Activated naive CD8-positive, alpha-beta T cell treated with anti-CD3 and anti-CD28 coated beads, Interleukin-2, amount 50 U/mL, for 24 hours (primary cell): ENCODE measurements around the gene ANKH.
A peak's percentile ranks its signal among the peaks of the same experiment; 100 is the strongest.

ENCODE experiments used
- ATAC-seq: fragments of 150-1000 bp; cut with Tn5 transposase; one replicate; pipeline ENCODE4 v1.10.0; 2021
- DNase-seq: peaks from one replicate; pipeline ENCODE4 v3.0.0; 2021
- H3K27ac Mint-ChIP-seq: one replicate; pipeline ENCODE4 v1.8.0; 2021; ENCODE audit warnings: mild to moderate bottlenecking, mixed read lengths
- H3K27me3 Mint-ChIP-seq: one replicate; pipeline ENCODE4 v1.8.0; 2021; ENCODE audit warnings: mixed read lengths
- H3K36me3 Mint-ChIP-seq: one replicate; pipeline ENCODE4 v1.8.0; 2021; ENCODE audit warnings: low read depth, mixed read lengths
- H3K4me1 Mint-ChIP-seq: one replicate; pipeline ENCODE4 v1.8.0; 2021; ENCODE audit warnings: mixed read lengths
- H3K4me3 Mint-ChIP-seq: one replicate; pipeline ENCODE4 v1.8.0; 2021; ENCODE audit warnings: mild to moderate bottlenecking, moderate library complexity, mixed read lengths
- H3K9me3 Mint-ChIP-seq: one replicate; pipeline ENCODE4 v1.8.0; 2021; ENCODE audit warnings: mixed read lengths

The ANKH gene

DNA sequence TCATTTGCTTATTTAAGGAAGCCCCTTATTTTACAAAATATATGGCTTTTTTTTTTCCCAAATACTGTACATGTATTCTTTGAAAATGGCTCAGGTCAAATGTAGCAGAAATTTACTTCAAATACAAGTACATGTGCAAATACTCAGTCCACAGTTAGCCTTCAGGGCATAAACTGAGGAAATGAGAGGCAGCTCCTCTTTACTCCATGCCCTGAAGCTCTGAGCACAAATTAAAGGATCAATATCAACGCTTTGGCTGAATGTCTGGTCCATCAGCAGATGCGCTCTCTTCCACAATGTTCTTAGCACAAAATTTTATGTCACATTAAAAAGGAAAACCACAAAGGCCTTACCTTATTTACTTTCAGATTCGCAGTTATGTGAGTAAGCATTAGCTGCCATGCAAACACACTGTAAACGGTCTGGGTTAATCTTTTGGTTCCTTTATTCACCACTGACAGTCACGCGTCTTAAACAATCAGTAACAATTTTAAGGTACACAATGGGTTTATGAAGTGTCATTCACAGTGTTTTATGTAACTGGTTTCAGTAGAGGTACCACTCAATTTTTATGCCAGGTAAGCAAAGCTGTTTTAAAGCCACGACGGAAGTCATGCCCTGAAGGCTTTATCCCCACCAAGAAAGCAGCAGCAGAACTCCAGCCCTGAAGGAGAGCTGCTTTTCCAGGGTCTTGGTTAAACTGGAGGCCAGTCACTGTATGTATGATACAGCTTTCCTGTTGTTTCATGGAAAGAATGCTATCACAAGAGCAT is 103.7 kb downstream of the ANKH start:
- no peak for ATAC-seq
- no peak for DNase-seq
- no peak overlapping the region for H3K4me3 Mint-ChIP-seq
- no peaks in the 10 kb centered on the region for H3K9me3 Mint-ChIP-seq
- no peaks in the 10 kb centered on the region for H3K27me3 Mint-ChIP-seq
- H3K36me3 Mint-ChIP-seq = peaks cover 24% of the 10 kb centered on the region
- peaks cover 8% of the 10 kb centered on the region for H3K4me1 Mint-ChIP-seq
- H3K27ac Mint-ChIP-seq = no peak overlapping the region

DNA sequence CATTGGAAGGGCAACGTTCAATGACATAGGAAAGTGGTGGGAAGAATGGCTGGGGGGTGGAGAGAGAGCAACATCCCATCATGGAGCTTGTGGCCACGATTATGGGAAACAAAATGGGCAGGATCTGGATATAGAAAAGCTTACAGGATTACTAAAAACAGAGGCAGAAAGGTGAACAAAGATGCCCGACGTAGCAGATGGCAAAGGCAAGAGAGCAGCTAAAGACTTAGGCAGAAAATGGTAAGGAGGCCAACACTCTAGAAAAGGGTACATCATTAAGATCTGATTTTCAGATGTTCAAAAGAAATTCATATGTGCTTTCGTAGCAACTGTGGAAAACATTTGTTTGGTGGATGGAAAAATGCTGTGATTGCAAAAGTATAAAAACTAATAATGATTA is 104.5 kb downstream of the ANKH start:
- H3K4me1 Mint-ChIP-seq = peaks cover 8% of the 10 kb centered on the region
- H3K27ac Mint-ChIP-seq = no peak overlapping the region
- DNase-seq = no peak
- no peaks in the 10 kb centered on the region for H3K27me3 Mint-ChIP-seq
- peaks cover 22% of the 10 kb centered on the region for H3K36me3 Mint-ChIP-seq
- ATAC-seq = no peak
- H3K4me3 Mint-ChIP-seq = no peak overlapping the region
- no peaks in the 10 kb centered on the region for H3K9me3 Mint-ChIP-seq

DNA sequence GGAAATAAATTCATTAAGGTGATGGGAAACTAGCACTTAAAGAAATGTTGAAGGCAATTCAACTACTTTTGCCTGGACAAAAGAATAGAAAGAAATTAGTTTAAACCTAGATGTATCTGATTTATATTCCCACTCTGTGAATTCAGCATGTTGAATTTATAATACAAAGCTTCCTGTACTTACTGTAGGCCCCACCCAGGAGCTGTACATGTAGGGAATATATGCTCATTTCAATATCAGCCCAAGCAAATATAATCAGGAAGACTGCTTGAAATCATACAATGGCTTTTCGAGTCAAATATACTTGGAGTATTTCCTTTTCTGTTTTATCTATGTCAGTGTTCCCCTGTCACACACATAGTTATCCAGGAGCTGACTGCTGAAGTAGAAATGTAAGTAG is 105.0 kb downstream of the ANKH start:
- H3K9me3 Mint-ChIP-seq = no peaks in the 10 kb centered on the region
- no peak overlapping the region for H3K4me3 Mint-ChIP-seq
- DNase-seq = no peak
- ATAC-seq = no peak
- H3K36me3 Mint-ChIP-seq = peaks cover 22% of the 10 kb centered on the region
- no peak overlapping the region for H3K27ac Mint-ChIP-seq
- peaks cover 8% of the 10 kb centered on the region for H3K4me1 Mint-ChIP-seq
- H3K27me3 Mint-ChIP-seq = no peaks in the 10 kb centered on the region

DNA sequence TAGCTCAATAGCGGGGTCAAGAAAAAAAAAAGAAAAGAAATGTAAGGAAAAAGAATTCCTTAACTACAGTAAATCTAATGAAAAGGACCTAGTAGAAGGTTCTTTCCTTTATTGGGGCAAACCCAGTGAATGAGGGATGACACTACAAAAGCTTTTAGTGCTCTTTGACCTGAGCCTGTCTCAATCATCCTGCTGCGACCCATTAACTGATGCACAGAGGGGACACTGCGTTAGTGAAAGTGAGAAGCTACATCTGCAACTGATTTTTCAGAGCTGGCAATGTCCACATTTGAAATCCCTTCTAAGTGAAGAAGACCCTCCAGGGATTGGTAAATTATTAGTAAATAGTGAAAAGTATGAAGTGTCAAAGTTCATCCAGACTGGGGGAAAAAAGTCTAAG is 106.0 kb downstream of the ANKH start:
- H3K27me3 Mint-ChIP-seq = no peaks in the 10 kb centered on the region
- DNase-seq (no peak), ATAC-seq (no peak)
- no peaks in the 10 kb centered on the region for H3K9me3 Mint-ChIP-seq
- no peak overlapping the region for H3K4me3 Mint-ChIP-seq
- H3K4me1 Mint-ChIP-seq = peaks cover 8% of the 10 kb centered on the region
- H3K27ac Mint-ChIP-seq = no peak overlapping the region
- peaks cover 22% of the 10 kb centered on the region for H3K36me3 Mint-ChIP-seq

DNA sequence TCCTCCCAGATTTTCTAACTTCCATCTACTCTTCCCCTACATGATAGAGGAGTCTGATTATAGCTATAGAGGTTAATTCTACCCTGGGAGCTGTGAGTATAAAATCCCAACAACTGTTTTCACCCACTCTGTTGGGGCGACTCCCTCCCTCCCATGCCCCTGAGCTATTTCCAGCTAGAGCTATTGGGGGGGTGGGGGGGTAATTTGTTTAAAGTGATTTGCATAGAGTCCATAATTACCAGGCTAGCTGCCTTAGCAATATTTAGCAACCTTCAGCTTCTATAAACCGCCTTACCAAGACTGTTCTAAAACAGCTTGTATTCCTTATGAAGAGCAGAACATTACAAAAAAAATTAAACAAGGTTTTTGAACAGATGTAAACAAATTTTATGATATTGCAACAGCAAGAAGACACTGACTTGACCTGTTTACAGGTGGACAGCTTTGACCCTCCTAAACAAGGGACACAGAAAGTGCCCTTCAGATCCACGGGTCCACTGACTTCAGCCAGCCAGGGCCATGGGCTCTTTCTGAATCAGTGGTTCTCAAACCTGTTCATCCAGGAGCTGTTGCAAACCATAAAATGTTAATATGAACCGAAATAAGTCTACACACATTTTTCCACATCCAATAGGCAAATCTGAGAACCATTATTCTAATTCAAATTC is 108.9 kb downstream of the ANKH start:
- DNase-seq (no peak), ATAC-seq (no peak)
- Mint-ChIP-seq H3K27me3 (no peaks in the 10 kb centered on the region), H3K27ac (no peak overlapping the region), H3K9me3 (no peaks in the 10 kb centered on the region), H3K4me3 (no peak overlapping the region), H3K4me1 (no peaks in the 10 kb centered on the region), H3K36me3 (peaks cover 18% of the 10 kb centered on the region)

DNA sequence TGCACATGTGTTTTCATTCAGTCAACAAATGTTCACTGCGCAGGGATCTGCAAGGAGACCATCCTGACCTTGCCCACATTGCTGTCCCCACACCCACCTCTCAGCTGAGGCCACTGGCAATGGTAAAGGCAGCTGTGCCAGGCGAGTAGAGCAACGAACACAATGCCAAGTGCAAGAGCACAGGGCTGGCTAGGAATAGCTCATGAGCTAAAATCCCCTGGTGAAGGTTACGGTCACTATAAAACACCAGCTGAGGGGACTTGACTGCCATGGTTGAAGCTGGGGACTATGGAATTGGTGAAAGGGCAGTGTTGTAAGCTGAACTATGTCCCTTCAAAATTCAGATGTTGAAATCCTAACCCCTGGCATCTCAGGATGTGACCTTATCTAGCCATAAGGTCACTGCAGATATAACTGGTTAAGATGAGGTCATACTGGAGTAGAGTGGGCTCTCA is 111.0 kb downstream of the ANKH start:
- Mint-ChIP-seq H3K4me1 (no peaks in the 10 kb centered on the region), H3K4me3 (no peak overlapping the region), H3K9me3 (no peaks in the 10 kb centered on the region), H3K27ac (no peak overlapping the region), H3K27me3 (no peaks in the 10 kb centered on the region), H3K36me3 (peaks cover 6% of the 10 kb centered on the region)
- ATAC-seq (no peak), DNase-seq (no peak)

DNA sequence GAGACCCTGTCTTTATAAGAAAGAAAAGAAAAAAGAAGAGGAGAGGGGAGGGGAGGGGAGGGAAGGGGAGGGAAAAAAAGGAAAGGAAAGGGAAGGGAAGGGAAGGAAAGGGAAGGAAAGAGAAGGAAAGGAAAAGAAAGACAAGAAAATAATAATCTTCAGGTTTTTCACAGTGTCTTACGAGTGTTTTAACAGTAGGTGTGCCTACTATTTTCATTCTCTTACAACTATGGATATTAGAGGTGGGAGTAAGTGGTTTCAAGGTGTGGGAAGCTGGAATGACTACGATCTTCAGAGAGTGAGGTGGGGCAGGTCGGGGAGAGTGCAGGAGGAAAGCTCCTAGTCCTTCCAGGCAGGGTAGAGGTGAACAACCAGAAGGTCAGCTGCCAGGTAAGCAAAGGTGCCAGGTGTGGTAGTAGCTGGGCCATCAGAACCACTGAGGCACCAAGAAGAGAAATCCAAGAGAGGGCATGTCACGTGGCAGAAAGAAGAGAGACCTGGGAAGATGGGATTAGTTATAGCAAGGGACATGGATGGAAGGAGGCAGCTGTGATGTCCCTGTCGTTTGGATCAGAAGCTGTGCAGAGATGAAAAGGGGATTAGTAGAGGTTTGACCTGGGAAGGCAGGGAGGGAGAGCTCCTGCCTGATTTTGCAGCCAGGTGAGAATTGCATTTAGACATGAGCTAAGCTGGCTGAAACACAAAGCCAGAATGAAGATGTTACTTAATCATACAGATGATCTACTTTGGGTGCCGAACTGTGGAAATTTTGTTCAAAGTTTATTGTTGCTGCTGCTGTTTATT is 111.6 kb downstream of the ANKH start:
- Mint-ChIP-seq H3K27ac (no peak overlapping the region), H3K36me3 (peaks cover 6% of the 10 kb centered on the region)
- ATAC-seq = no peak

DNA sequence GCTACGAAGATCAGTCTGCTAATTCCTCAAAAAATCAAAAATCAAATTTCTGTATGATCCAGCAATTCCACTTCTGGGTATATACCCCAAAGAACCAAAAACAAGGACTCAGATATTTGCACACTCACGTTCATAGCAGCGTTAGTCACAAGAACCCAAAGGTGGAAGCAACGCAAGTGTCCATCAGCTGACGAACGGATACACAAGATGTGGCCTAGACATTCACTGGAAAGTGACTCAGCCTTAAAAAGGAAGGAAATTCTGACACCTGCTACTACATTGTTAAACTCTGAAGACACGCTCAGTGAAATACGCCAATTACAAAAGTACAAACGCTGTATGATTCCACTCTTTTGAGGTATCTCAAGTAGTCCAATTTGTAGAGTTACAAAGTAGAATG is 113.7 kb downstream of the ANKH start:
- H3K9me3 Mint-ChIP-seq = no peaks in the 10 kb centered on the region
- H3K27me3 Mint-ChIP-seq = no peaks in the 10 kb centered on the region
- ATAC-seq = no peak
- peaks cover 16% of the 10 kb centered on the region for H3K36me3 Mint-ChIP-seq
- H3K27ac Mint-ChIP-seq = no peak overlapping the region
- H3K4me3 Mint-ChIP-seq = no peak overlapping the region
- DNase-seq = no peak
- H3K4me1 Mint-ChIP-seq = no peaks in the 10 kb centered on the region

More for the DNA sequence above, 111.6 kb downstream of the ANKH start:
- H3K4me1 Mint-ChIP-seq = no peaks in the 10 kb centered on the region
- DNase-seq = no peak
- no peak overlapping the region for H3K4me3 Mint-ChIP-seq
- H3K9me3 Mint-ChIP-seq = no peaks in the 10 kb centered on the region
- H3K27me3 Mint-ChIP-seq = no peaks in the 10 kb centered on the region

DNA sequence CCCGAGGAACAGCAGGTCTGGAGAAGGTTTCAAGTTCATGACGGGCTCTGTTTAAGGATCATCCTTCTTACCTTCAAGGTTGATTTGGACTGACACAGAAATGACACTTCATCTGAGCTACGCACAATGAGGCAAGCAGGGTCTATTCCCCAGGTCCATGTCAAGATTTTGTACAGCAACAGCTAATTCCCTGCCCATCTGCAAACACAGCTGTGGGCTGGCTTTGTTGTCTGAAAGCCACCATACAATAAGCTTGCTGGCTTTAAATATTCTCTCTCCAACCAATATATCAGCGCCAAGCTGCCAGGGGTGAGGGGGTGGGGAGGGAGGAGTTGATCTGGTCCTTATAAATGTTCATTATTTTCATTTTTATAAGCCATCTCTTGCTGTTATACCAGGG is 115.1 kb downstream of the ANKH start:
- H3K9me3 Mint-ChIP-seq = no peaks in the 10 kb centered on the region
- H3K27me3 Mint-ChIP-seq = no peaks in the 10 kb centered on the region
- no peak overlapping the region for H3K27ac Mint-ChIP-seq
- H3K36me3 Mint-ChIP-seq = peaks cover 20% of the 10 kb centered on the region
- no peaks in the 10 kb centered on the region for H3K4me1 Mint-ChIP-seq
- H3K4me3 Mint-ChIP-seq = no peak overlapping the region
- DNase-seq (no peak), ATAC-seq (no peak)

DNA sequence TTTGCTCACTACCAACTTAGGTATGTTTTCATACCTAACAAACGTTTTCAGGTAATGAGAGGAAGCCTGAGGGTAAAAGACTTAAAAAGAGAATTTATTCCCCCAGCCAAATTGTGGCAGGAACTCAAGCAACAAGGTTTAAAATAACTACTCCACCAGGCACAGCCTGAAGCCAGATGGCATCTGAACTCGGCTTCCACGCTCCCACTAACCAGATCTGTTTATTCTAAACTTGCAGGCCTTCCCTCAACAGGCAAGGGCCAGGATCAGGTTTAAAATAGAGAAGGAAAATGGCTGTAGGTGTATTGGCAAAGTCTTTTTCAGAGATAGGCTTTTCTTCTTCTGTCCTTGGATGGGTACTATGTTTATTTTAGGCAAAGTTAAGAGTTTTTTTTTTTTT is 117.6 kb downstream of the ANKH start:
- Mint-ChIP-seq H3K4me3 (no peak overlapping the region), H3K36me3 (peaks cover 33% of the 10 kb centered on the region), H3K27me3 (no peaks in the 10 kb centered on the region), H3K27ac (no peak overlapping the region), H3K4me1 (peaks cover 10% of the 10 kb centered on the region), H3K9me3 (no peaks in the 10 kb centered on the region)
- DNase-seq (no peak), ATAC-seq (no peak)

DNA sequence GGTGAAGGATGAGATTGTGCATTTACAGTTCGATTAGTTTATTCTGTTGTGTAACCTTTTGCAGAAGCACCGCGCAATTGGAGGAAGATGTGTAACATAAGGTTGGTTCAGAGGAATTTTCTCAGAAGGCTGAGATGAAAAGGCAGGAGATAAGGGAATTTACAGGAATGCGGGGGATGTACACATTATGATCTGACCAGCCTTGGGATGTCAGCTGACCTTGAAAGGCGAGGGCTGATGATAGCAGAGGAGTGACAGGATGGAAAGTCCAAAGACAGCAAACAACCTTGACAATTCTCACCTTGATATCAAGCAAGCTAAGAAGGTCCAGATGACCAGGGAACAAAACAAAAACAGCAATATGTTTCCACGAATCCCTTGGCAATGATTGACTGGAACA is 118.3 kb downstream of the ANKH start:
- Mint-ChIP-seq H3K36me3 (peaks cover 37% of the 10 kb centered on the region), H3K9me3 (no peaks in the 10 kb centered on the region), H3K4me3 (no peak overlapping the region), H3K27me3 (no peaks in the 10 kb centered on the region), H3K27ac (peak overlapping the region; percentile 13), H3K4me1 (peaks cover 10% of the 10 kb centered on the region)
- ATAC-seq (no peak), DNase-seq (no peak)

DNA sequence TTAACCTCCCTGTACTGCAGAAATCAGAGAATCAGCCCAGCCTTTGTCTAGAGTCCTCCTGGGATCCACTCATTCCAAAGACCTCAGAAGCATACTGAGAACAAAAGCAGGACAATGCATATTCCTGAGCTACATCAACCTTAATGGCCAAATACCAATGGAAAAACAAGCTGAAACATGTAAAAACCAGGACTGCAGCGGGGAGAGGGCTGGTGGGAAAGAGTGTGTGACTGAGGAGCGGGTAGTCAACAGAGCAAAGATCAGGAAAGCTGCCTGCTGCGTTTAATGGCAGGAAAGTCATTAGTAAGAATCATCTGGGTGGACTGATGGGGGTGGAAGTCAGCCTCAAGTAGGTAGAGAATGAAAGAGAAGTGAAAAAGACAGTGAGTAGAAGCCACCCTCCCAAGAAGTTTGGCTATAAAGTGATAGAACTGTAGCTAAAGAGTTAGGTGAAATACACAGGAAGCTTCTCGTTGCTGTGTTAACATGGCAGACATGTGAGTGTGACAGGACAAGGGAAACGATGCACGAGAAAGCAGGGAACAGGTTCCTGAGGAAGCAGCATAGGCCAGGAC is 119.0 kb downstream of the ANKH start:
- DNase-seq (no peak), ATAC-seq (no peak)
- no peak overlapping the region for H3K4me3 Mint-ChIP-seq
- H3K27me3 Mint-ChIP-seq = no peaks in the 10 kb centered on the region
- H3K36me3 Mint-ChIP-seq = peaks cover 34% of the 10 kb centered on the region
- peak overlapping the region; percentile 24 for H3K27ac Mint-ChIP-seq
- no peaks in the 10 kb centered on the region for H3K9me3 Mint-ChIP-seq
- peaks cover 10% of the 10 kb centered on the region for H3K4me1 Mint-ChIP-seq

DNA sequence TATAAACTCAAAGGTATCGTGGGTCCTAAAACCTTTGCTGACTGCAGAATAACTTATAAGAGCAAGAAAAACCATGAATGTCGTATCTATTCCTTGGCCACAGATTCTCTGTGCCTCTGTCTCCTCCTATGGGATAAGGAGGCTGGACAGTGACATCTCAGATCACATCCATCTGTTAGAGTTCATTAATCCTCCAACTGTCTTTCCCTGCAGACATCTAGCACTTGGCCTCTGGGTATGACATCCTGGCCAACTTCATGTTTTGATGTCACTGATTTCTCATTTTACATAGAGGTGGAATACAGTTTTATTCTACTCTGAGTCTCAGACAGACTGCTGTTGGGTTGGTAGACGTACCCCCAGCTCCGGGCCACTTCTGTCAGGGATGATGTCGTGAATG is 120.9 kb downstream of the ANKH start:
- Mint-ChIP-seq H3K27me3 (no peaks in the 10 kb centered on the region), H3K4me3 (no peak overlapping the region), H3K4me1 (peaks cover 17% of the 10 kb centered on the region), H3K27ac (no peak overlapping the region), H3K36me3 (peaks cover 41% of the 10 kb centered on the region), H3K9me3 (no peaks in the 10 kb centered on the region)
- ATAC-seq (no peak), DNase-seq (no peak)

DNA sequence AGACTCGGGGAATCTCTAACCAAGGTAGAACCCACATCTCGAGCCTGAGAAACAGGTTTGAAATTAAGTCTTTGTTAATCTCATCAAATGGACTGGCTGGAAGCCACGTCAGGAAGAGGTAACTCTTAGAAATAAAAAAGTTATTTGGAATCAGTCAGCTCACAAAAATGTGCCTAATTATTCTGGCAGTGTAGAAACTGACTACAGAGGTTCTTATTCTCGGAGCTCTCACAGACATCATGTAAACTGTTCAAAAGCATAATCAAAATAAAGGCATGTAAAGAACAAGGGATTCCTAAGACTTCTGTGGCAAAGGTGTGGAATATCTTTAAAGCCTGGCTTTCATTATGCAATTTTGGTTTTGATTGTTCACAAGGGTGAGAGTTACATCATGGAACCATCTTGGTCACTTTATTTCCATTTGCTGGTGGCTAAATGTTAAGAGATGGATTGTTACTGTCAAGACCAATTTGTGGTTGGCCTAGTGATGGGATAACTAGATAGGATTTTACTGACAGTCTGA is 121.9 kb downstream of the ANKH start:
- DNase-seq = no peak
- Mint-ChIP-seq H3K4me1 (peaks cover 21% of the 10 kb centered on the region), H3K27ac (peak overlapping the region; percentile 17), H3K36me3 (peaks cover 43% of the 10 kb centered on the region), H3K4me3 (no peak overlapping the region), H3K27me3 (no peaks in the 10 kb centered on the region), H3K9me3 (no peaks in the 10 kb centered on the region)
- ATAC-seq = no peak
